HG03442 (cell line): ENCODE results near the gene CERK.

Experiments
- ATAC-seq: cut with Tn5 transposase; IDR thresholded peaks from one replicate; pipeline ENCODE4 v1.9.1; 2021; ENCODE audit warnings: mild to moderate bottlenecking, moderate library complexity; ENCODE audit not compliant: unreplicated experiment

The CERK gene

GRCh38 chr22:46732513-46732912 is 5.5 kb downstream of the CERK start:
- no peak for ATAC-seq

GRCh38 chr22:46732041-46732379 is 6.0 kb downstream of the CERK start:
- ATAC-seq, result no peak

- ATAC-seq, result no peak
Observed at GRCh38 chr22:46731246-46732040, 6.6 kb downstream of the CERK start.

- no peak for ATAC-seq
Observed at GRCh38 chr22:46730568-46731245, 7.3 kb downstream of the CERK start.

- ATAC-seq, result no peak
Observed at GRCh38 chr22:46728470-46728869, 9.6 kb downstream of the CERK start.

- no peak for ATAC-seq
Observed at GRCh38 chr22:46727813-46728364, 10.2 kb downstream of the CERK start.

GRCh38 chr22:46726986-46727317 is 11.1 kb downstream of the CERK start:
- ATAC-seq, result no peak

GRCh38 chr22:46726066-46726985 is 11.7 kb downstream of the CERK start:
- no peak for ATAC-seq

GRCh38 chr22:46725096-46725495 is 13.0 kb downstream of the CERK start:
- no peak for ATAC-seq

GRCh38 chr22:46723882-46724281 is 14.2 kb downstream of the CERK start:
- no peak for ATAC-seq

GRCh38 chr22:46721501-46722085 is 16.5 kb downstream of the CERK start:
- ATAC-seq, result no peak

- ATAC-seq, result no peak
Observed at GRCh38 chr22:46719921-46720320, 18.1 kb downstream of the CERK start.

GRCh38 chr22:46714550-46714949 is 23.5 kb downstream of the CERK start:
- ATAC-seq, result no peak

GRCh38 chr22:46712288-46712687 is 25.8 kb downstream of the CERK start:
- ATAC-seq, result no peak

GRCh38 chr22:46710806-46711205 is 27.2 kb downstream of the CERK start:
- ATAC-seq, result no peak

- ATAC-seq, result no peak
Observed at GRCh38 chr22:46708766-46709330, 29.2 kb downstream of the CERK start.

- no peak for ATAC-seq
Observed at GRCh38 chr22:46707827-46708570, 30.1 kb downstream of the CERK start.

GRCh38 chr22:46707305-46707704 is 30.7 kb downstream of the CERK start:
- ATAC-seq, result no peak

- no peak for ATAC-seq
Observed at GRCh38 chr22:46706060-46706459, 32.0 kb downstream of the CERK start.

GRCh38 chr22:46703996-46704370 is 34.1 kb downstream of the CERK start:
- ATAC-seq, result no peak
